Measurements from ENCODE around the gene ANAPC5. TPM values are rescaled to one million over a fixed set of nuclear protein-coding genes. Genes with fewer than 3 reads are reported as not detected.

ANAPC5 gene, protein sequence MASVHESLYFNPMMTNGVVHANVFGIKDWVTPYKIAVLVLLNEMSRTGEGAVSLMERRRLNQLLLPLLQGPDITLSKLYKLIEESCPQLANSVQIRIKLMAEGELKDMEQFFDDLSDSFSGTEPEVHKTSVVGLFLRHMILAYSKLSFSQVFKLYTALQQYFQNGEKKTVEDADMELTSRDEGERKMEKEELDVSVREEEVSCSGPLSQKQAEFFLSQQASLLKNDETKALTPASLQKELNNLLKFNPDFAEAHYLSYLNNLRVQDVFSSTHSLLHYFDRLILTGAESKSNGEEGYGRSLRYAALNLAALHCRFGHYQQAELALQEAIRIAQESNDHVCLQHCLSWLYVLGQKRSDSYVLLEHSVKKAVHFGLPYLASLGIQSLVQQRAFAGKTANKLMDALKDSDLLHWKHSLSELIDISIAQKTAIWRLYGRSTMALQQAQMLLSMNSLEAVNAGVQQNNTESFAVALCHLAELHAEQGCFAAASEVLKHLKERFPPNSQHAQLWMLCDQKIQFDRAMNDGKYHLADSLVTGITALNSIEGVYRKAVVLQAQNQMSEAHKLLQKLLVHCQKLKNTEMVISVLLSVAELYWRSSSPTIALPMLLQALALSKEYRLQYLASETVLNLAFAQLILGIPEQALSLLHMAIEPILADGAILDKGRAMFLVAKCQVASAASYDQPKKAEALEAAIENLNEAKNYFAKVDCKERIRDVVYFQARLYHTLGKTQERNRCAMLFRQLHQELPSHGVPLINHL
- 166 and 178 TPM in 2 replicates for total RNA-seq

DNA sequence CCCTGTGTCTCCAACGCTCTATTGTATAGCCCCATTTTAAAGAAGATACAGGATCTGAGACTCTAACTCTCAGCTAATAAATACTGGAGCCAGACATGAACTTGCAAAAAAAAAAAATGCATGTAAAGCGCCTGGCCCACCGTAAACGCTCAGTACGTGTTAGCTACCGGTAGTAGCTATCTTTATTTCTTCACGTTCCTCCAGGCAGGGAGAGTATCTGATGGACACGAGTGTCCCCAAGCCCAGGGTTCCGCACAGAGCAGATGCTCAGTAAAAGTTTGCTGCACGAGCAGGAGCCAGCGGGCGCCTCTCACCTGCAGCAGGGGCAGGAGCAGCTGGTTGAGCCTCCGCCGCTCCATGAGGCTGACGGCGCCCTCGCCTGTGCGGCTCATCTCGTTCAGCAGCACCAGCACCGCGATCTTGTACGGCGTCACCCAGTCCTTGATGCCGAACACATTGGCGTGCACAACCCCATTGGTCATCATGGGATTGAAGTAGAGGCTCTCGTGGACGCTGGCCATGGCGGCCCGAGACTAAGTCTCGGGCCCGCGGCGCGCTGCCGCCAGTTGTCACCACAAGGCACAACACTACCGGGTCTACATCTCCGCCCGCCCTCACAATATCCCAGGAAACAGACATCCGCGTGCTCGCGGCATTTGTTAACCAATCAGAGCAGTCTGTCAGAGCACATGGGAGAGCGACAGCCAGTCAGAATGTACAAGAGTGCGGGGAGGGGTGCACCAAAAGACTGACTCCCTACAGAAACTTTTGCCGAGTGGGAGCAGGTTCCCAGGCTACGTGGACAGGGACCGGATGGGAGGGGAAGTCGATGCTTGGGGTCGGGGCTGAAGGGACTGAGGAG lies at the start of gene ANAPC5:
ANAPC5 (minus strand) TSS at position 592 of the 862 bp plus-strand sequence; CDS start at position 521, 71 bp downstream.

DNA sequence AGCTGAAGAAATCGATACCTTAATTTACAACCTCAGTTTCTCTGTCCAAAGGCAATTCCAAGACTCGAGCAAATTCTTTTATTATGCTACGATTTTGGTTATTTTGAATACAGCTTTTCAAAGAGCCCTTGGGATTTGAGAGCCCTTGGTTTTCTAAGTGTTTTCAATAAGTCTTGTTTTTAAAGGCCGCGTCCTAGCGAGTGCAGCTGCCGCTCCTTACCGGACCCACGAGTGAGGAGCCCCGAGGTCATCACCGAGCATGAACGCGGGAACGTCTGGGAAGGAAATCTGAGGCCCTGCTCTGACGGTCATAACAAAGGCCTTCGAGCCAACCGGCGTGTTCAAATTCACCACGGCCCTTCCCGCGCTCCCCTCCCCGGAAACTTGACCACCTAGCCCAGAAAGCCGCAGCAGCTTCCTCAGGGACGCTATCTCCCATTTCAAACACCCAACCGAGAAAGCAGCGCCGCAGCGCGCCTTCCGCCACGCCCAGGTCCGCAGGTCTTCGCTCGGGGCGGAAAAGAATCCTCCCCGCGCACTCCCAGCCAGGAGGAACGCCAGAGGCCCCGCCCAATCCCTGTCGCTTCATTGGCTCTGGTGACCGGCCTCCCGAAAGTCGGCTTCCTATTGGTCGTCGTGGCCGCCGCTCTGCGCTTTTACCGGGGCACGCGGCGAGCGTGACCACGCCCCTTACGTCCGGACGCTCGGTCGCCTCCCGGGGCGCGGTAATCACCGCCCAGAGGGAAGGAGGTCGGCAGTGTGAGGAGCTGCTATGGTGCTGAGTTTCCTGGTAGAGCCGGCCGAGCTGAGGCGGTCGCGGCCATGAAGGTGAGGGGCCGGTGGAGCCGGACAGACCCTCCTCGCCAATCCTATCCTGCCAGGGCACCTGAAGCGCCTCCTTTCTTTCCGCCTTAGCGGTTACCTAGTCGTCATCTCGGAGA lies 47.5 kb upstream of the ANAPC5 start, which contains the start of gene RNF34:
RNF34 (plus strand) TSS at position 728 of the 941 bp plus-strand sequence; CDS start at position 823, 95 bp downstream.

DNA sequence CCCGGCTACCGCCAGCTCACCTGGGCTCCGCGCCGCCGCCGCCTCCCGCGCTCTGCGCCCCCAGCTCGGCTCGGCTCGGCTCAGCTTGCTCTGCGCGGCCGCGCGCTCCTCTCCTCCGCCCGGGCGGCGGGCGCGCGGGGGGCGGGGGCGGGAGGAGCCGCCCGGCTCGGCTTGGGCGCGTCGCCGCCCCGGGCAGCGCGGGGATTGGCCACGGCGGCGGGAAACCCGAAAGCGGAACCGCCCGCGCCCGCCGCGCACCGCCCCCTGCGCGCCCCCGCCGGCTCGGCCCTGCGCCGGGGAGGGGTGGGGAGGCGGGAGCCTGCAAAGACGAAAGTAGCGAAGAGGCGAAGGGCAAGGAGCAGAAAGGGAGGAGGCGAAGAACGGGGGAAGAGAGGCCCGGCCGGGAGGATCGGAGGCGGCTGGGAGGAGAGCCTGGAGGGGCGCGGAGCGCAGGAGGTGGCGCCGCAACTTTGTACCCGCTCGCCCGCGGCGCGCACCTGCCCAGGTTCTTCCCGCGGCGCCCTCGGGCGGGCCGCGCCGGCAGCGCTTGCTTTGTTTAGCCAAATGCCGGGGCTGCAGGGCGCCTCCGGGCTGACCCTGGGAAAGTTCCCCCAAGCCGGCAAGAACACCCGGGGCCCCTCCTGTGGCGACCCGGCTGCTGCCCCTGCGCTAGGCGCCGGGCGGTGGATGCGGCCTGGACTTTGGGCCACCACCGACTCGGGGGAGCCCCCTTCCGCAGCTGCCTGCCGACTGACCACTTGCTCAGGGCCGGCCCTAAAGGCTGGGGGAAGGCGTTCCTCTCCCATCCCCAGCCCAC lies 55.4 kb downstream of the ANAPC5 start, which contains the start of gene CAMKK2:
CAMKK2 (minus strand) TSS at position 92 of the 817 bp plus-strand sequence. CDS start 22,183 bp downstream, outside the sequence.

Other genes starting within 250 kb of the ANAPC5 start
- gene P2RX7, start 219.5 kb downstream of the ANAPC5 start, total RNA-seq = under 0.01 and 1.1 TPM in 2 replicates
- 8.6 and 29.0 TPM in 2 replicates for gene P2RX4, start 142.3 kb downstream of the ANAPC5 start, total RNA-seq
- 11.3 and 18.2 TPM in 2 replicates for gene CAMKK2, start 55.7 kb downstream of the ANAPC5 start, total RNA-seq
- gene RNF34, start 47.7 kb upstream of the ANAPC5 start, total RNA-seq = 38.3 and 57.9 TPM in 2 replicates
- 23.6 and 23.7 TPM in 2 replicates for gene KDM2B, start 228.6 kb upstream of the ANAPC5 start, total RNA-seq

Data from regular cardiac myocyte (primary cell).